ENCODE measurements around the gene HIVEP1.

DNA sequence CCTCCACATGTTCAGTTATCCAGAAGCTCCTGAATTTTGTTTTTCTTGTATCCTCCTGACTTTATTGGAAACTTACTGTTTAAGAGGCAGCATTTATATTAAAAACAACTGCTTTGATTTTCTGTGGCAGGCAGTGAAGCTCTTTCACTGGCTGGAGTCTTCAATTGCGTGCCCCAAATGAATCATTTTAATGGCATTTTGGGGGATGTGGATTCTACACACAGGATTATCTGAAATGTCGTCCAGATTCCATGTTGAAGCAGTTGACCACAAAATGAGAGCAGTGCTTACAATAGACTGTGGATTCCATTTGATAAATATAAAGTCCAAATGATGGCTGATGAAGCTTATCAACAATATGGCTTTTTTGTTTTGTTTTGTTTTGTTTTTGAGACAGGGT, 41.0 kb upstream of the HIVEP1 start:
- TF ChIP-seq, protein P1, sequence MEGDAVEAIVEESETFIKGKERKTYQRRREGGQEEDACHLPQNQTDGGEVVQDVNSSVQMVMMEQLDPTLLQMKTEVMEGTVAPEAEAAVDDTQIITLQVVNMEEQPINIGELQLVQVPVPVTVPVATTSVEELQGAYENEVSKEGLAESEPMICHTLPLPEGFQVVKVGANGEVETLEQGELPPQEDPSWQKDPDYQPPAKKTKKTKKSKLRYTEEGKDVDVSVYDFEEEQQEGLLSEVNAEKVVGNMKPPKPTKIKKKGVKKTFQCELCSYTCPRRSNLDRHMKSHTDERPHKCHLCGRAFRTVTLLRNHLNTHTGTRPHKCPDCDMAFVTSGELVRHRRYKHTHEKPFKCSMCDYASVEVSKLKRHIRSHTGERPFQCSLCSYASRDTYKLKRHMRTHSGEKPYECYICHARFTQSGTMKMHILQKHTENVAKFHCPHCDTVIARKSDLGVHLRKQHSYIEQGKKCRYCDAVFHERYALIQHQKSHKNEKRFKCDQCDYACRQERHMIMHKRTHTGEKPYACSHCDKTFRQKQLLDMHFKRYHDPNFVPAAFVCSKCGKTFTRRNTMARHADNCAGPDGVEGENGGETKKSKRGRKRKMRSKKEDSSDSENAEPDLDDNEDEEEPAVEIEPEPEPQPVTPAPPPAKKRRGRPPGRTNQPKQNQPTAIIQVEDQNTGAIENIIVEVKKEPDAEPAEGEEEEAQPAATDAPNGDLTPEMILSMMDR (IDR thresholded peaks at IDR 0.05; ENCODE audit: insufficient read depth, low read depth, low read length): no peak
- TF ChIP-seq EZH2 (IDR thresholded peaks at IDR 0.05; ENCODE audit: insufficient read depth, low read length): no peak
